Hematopoietic multipotent progenitor cell treated with erythropoietin and hydrocortisone succinate and interleukin-3 and kit ligand, for 15 days (in vitro differentiated cells): ENCODE data around the gene NOTCH2.
"Not testable (repeated sequence)": the region's sequence is repeated elsewhere in the genome, so short reads cannot be mapped to it uniquely, and the experiment has no call there.

ENCODE experiments used
- DNase-seq: peaks from one replicate; pipeline ENCODE4 v3.0.0-alpha.2; 2015; ENCODE audit warnings: low spot score

NOTCH2 gene

GRCh38 chr1:120069067-120069919 is at the start of gene NOTCH2:
Gene NOTCH2, minus strand, starts transcription at chr1:120069662. Its CDS starts 256 bp downstream, at chr1:120069406.
- DNase-seq, result peak; percentile 3

GRCh38 chr1:120117371-120118177 is 48.1 kb upstream of the NOTCH2 start:
- not testable (repeated sequence) for DNase-seq

GRCh38 chr1:120116094-120116493 is 46.6 kb upstream of the NOTCH2 start:
- DNase-seq, result not testable (repeated sequence)

- DNase-seq, result not testable (repeated sequence)
Measured at GRCh38 chr1:120113134-120113533, 43.7 kb upstream of the NOTCH2 start.

GRCh38 chr1:120112212-120112611 is 42.8 kb upstream of the NOTCH2 start:
- DNase-seq, result not testable (repeated sequence)

- DNase-seq, result not testable (repeated sequence)
Measured at GRCh38 chr1:120111771-120112170, 42.3 kb upstream of the NOTCH2 start.

GRCh38 chr1:120111008-120111407 is 41.5 kb upstream of the NOTCH2 start:
- not testable (repeated sequence) for DNase-seq

GRCh38 chr1:120109656-120110055 is 40.2 kb upstream of the NOTCH2 start:
- DNase-seq, result not testable (repeated sequence)

- not testable (repeated sequence) for DNase-seq
Measured at GRCh38 chr1:120109180-120109579, 39.7 kb upstream of the NOTCH2 start.

- DNase-seq, result not testable (repeated sequence)
Measured at GRCh38 chr1:120105288-120105687, 35.8 kb upstream of the NOTCH2 start.

- not testable (repeated sequence) for DNase-seq
Measured at GRCh38 chr1:120103768-120104167, 34.3 kb upstream of the NOTCH2 start.

GRCh38 chr1:120101593-120101992 is 32.1 kb upstream of the NOTCH2 start:
- not testable (repeated sequence) for DNase-seq

GRCh38 chr1:120100590-120100989 is 31.1 kb upstream of the NOTCH2 start:
- not testable (repeated sequence) for DNase-seq

- not testable (repeated sequence) for DNase-seq
Measured at GRCh38 chr1:120098986-120099759, 29.7 kb upstream of the NOTCH2 start.

- DNase-seq, result not testable (repeated sequence)
Measured at GRCh38 chr1:120096981-120097545, 27.6 kb upstream of the NOTCH2 start.

- not testable (repeated sequence) for DNase-seq
Measured at GRCh38 chr1:120093548-120094181, 24.2 kb upstream of the NOTCH2 start.

GRCh38 chr1:120092232-120093218 is 23.1 kb upstream of the NOTCH2 start:
- not testable (repeated sequence) for DNase-seq

GRCh38 chr1:120090830-120091229 is 21.4 kb upstream of the NOTCH2 start:
- not testable (repeated sequence) for DNase-seq

GRCh38 chr1:120087959-120088358 is 18.5 kb upstream of the NOTCH2 start:
- not testable (repeated sequence) for DNase-seq

GRCh38 chr1:120069920-120070214 is 405 bp upstream of the NOTCH2 start:
- not testable (repeated sequence) for DNase-seq
